Activated CD8-positive, alpha-beta T cell treated with anti-CD3 and anti-CD28 coated beads for 36 hours (primary cell): Measurements from ENCODE around the gene MAP3K8. TPM values are rescaled to one million over a fixed set of nuclear protein-coding genes. Genes with fewer than 3 reads are reported as not detected.

ENCODE experiments used
- ATAC-seq: fragments of 200-7000 bp; cut with Tn5 transposase; one replicate; pipeline ENCODE4 v1.10.0; 2021; ENCODE audit warnings: mild to moderate bottlenecking, moderate library complexity
- CTCF ChIA-PET: fragments of 350-600 bp; sonication (Branson Sonifier 250); formaldehyde crosslinking; loops from one replicate; lab custom pipeline; 2021; ENCODE audit warnings: antibody characterized with exemption; lab: Charles Lee
- POLR2A ChIA-PET: fragments of 350-600 bp; sonication (Branson Sonifier 250); formaldehyde crosslinking; loops from one replicate; lab custom pipeline; 2021; ENCODE audit warnings: antibody characterized with exemption; lab: Charles Lee
- DNase-seq: peaks from one replicate; pipeline ENCODE4 v3.0.0-alpha.2; 2020
- H3K27ac Mint-ChIP-seq: one replicate; pipeline ENCODE4 v1.8.0; 2021; ENCODE audit warnings: mild to moderate bottlenecking, mixed read lengths
- H3K27me3 Mint-ChIP-seq: one replicate; pipeline ENCODE4 v1.8.0; 2021; ENCODE audit warnings: mixed read lengths
- H3K36me3 Mint-ChIP-seq: one replicate; pipeline ENCODE4 v1.8.0; 2021; ENCODE audit warnings: low read depth, mixed read lengths
- H3K4me1 Mint-ChIP-seq: one replicate; pipeline ENCODE4 v1.8.0; 2021; ENCODE audit warnings: low read depth, mixed read lengths
- H3K4me3 Mint-ChIP-seq: one replicate; pipeline ENCODE4 v1.8.0; 2021; ENCODE audit warnings: mild to moderate bottlenecking, moderate library complexity, mixed read lengths
- H3K9me3 Mint-ChIP-seq: one replicate; pipeline ENCODE4 v1.8.0; 2021; ENCODE audit warnings: mixed read lengths
- CTCF ChIP-seq: fragments of 200-600 bp; IDR thresholded peaks from one replicate; pipeline ENCODE4 v1.8.0; 2022; ENCODE audit warnings: antibody characterized with exemption, mild to moderate bottlenecking
- intact Hi-C: fragments of 100-400 bp; cut with micrococcal nuclease; formaldehyde crosslinking; loops from one replicate; pipeline ENCODE4 v1.10.0; 2022
- total RNA-seq, 2 experiments: library from RNA; stranded (reverse); gene quantifications; one replicate each; pipeline ENCODE4 v1.2.3, GENCODE V29; 2021

Gene MAP3K8
- total RNA-seq, 2 experiments from 2014 or later = 24.0 to 25.7 TPM

GRCh38 chr10:30448092-30448491 lies 14.1 kb downstream of the MAP3K8 start:
- CTCF ChIA-PET = interaction anchor here (1.3 to 1.8 kb wide), 2 partner anchors 34 to 134 kb away, joined by 3 to 5 read pairs; no protein-coding TSS in a partner anchor
- no peak overlapping the region for H3K4me3 Mint-ChIP-seq
- no peak overlapping the region for H3K27ac Mint-ChIP-seq
- DNase-seq = no peak
- intact Hi-C loops = no loop called here
- peaks cover 35% of the 10 kb centered on the region for H3K36me3 Mint-ChIP-seq
- TF ChIP-seq CTCF = no peak
- ATAC-seq = no peak
- no peaks in the 10 kb centered on the region for H3K9me3 Mint-ChIP-seq
- POLR2A ChIA-PET = interaction anchor here (2.4 kb wide), 1 partner anchor 10 kb away, joined by 7 read pairs; no protein-coding TSS in a partner anchor
- H3K4me1 Mint-ChIP-seq = peaks cover 11% of the 10 kb centered on the region
- H3K27me3 Mint-ChIP-seq = no peaks in the 10 kb centered on the region

- peaks cover 23% of the 10 kb centered on the region for H3K4me1 Mint-ChIP-seq
- ChIA-PET POLR2A (no interaction called here), CTCF (no interaction called here)
- no peaks in the 10 kb centered on the region for H3K27me3 Mint-ChIP-seq
- DNase-seq = no peak
- H3K27ac Mint-ChIP-seq = no peak overlapping the region
- TF ChIP-seq CTCF = no peak
- no peaks in the 10 kb centered on the region for H3K9me3 Mint-ChIP-seq
- ATAC-seq = no peak
- peaks cover 24% of the 10 kb centered on the region for H3K36me3 Mint-ChIP-seq
- intact Hi-C loops = no loop called here
- H3K4me3 Mint-ChIP-seq = no peak overlapping the region
Measured at GRCh38 chr10:30453764-30454527, 20.0 kb downstream of the MAP3K8 start.

- Mint-ChIP-seq H3K4me1 (peaks cover 23% of the 10 kb centered on the region), H3K27ac (no peak overlapping the region), H3K4me3 (no peak overlapping the region), H3K27me3 (no peaks in the 10 kb centered on the region), H3K36me3 (peaks cover 23% of the 10 kb centered on the region), H3K9me3 (no peaks in the 10 kb centered on the region)
- ChIA-PET POLR2A (no interaction called here), CTCF (interaction anchor here (1.0 to 1.5 kb wide), 3 partner anchors 10 to 81 kb away, joined by 3 to 5 read pairs (median 3); no protein-coding TSS in a partner anchor)
- DNase-seq (no peak), ATAC-seq (peak; percentile 49)
- intact Hi-C loops = no loop called here
- TF ChIP-seq CTCF = no peak
Measured at GRCh38 chr10:30454744-30455510, 20.9 kb downstream of the MAP3K8 start.

- intact Hi-C loops = no loop called here
- Mint-ChIP-seq H3K4me1 (peaks cover 23% of the 10 kb centered on the region), H3K27me3 (no peaks in the 10 kb centered on the region), H3K9me3 (no peaks in the 10 kb centered on the region), H3K27ac (peak overlapping the region; percentile 67), H3K4me3 (no peak overlapping the region), H3K36me3 (peaks cover 25% of the 10 kb centered on the region)
- ChIA-PET POLR2A (no interaction called here), CTCF (interaction anchor here (1.4 to 1.5 kb wide), 2 partner anchors 18 to 80 kb away, joined by 3 to 5 read pairs; no protein-coding TSS in a partner anchor)
- ATAC-seq (peak; percentile 69), DNase-seq (peak; percentile 41)
- no peak for TF ChIP-seq CTCF
Measured at GRCh38 chr10:30455816-30456215, 21.8 kb downstream of the MAP3K8 start.
